ENCODE measurements around the gene GPR26. TPM values are rescaled to one million over a fixed set of nuclear protein-coding genes. Genes with fewer than 3 reads are reported as not detected.

The GPR26 gene
- total RNA-seq, 4 donors from 2014 or later, result not detected

GRCh38 chr10:123637326-123637880, 28.8 kb upstream of the GPR26 start:
- peak; percentile 62 for DNase-seq (ENCODE audit: extremely low spot score)
- H3K36me3 ChIP-seq, result no peaks in the 10 kb centered on the region
- H3K4me3 ChIP-seq, result no peak overlapping the region
- WGBS, result 74% methylated on average over 6 of the region's 6 CpGs
- no peak for TF ChIP-seq EP300 (IDR thresholded peaks at IDR 0.05)
- H3K27ac ChIP-seq (replicated peaks in 1 of 4), result no peak overlapping the region
- no peaks in the 10 kb centered on the region for H3K4me1 ChIP-seq
- no peaks in the 10 kb centered on the region for H3K27me3 ChIP-seq
- no peaks in the 10 kb centered on the region for H3K9me3 ChIP-seq
- intact Hi-C loops (cut with DNase I), result no loop called here

- peak; percentile 85 for DNase-seq (ENCODE audit: extremely low spot score)
- 85% methylated on average over 3 of the region's 3 CpGs for WGBS
- H3K9me3 ChIP-seq, result no peaks in the 10 kb centered on the region
- H3K27me3 ChIP-seq, result peaks cover 0 to 8% (median 0%) of the 10 kb centered on the region in 4 donors
- no peaks in the 10 kb centered on the region for H3K36me3 ChIP-seq
- H3K27ac ChIP-seq (replicated peaks in 1 of 4), result no peak overlapping the region
- TF ChIP-seq POLR2A (IDR thresholded peaks at IDR 0.05; ENCODE audit: low read depth), result no peak
- TF ChIP-seq POLR2AphosphoS5 (IDR thresholded peaks at IDR 0.05), result no peak
- TF ChIP-seq EP300 (IDR thresholded peaks at IDR 0.05), result no peak
- no peak for TF ChIP-seq CTCF (IDR thresholded peaks at IDR 0.05)
- intact Hi-C loops (cut with DNase I), result no loop called here
- no peaks in the 10 kb centered on the region for H3K4me1 ChIP-seq
- no peak overlapping the region for H3K4me3 ChIP-seq
Measured at GRCh38 chr10:123639131-123639530, 27.0 kb upstream of the GPR26 start.

GRCh38 chr10:123640016-123640535, 26.1 kb upstream of the GPR26 start:
- Histone ChIP-seq H3K36me3 (no peaks in the 10 kb centered on the region), H3K27ac (replicated peaks in 1 of 4) (no peak overlapping the region), H3K4me3 (no peak overlapping the region), H3K4me1 (no peaks in the 10 kb centered on the region), H3K27me3 (peaks cover 0 to 17% (median 0%) of the 10 kb centered on the region in 4 donors), H3K9me3 (no peaks in the 10 kb centered on the region)
- 62% methylated on average over 3 of the region's 3 CpGs for WGBS
- peak; percentile 66 for DNase-seq (ENCODE audit: extremely low spot score)
- no peak for TF ChIP-seq CTCF (IDR thresholded peaks at IDR 0.05)
- TF ChIP-seq POLR2AphosphoS5 (IDR thresholded peaks at IDR 0.05), result no peak
- TF ChIP-seq EP300 (IDR thresholded peaks at IDR 0.05), result no peak
- TF ChIP-seq POLR2A (IDR thresholded peaks at IDR 0.05; ENCODE audit: low read depth), result no peak
- intact Hi-C loops (cut with DNase I), result no loop called here

- Histone ChIP-seq H3K4me3 (no peak overlapping the region), H3K4me1 (no peaks in the 10 kb centered on the region), H3K27ac (replicated peaks in 1 of 4) (no peak overlapping the region), H3K36me3 (no peaks in the 10 kb centered on the region), H3K9me3 (no peaks in the 10 kb centered on the region), H3K27me3 (peaks cover 0 to 30% (median 0%) of the 10 kb centered on the region in 4 donors)
- WGBS, result 15% methylated on average over 4 of the region's 4 CpGs
- DNase-seq (ENCODE audit: extremely low spot score), result no peak
- TF ChIP-seq POLR2A (IDR thresholded peaks at IDR 0.05; ENCODE audit: low read depth), result no peak
- no peak for TF ChIP-seq CTCF (IDR thresholded peaks at IDR 0.05)
- TF ChIP-seq EP300 (IDR thresholded peaks at IDR 0.05), result no peak
- no peak for TF ChIP-seq POLR2AphosphoS5 (IDR thresholded peaks at IDR 0.05)
- intact Hi-C loops (cut with DNase I), result no loop called here
Measured at GRCh38 chr10:123642293-123642692, 23.9 kb upstream of the GPR26 start.

- WGBS, result 72% methylated on average over 5 of the region's 8 CpGs
- Histone ChIP-seq H3K4me3 (no peak overlapping the region), H3K27me3 (peaks cover 0 to 30% (median 0%) of the 10 kb centered on the region in 4 donors), H3K36me3 (no peaks in the 10 kb centered on the region), H3K4me1 (no peaks in the 10 kb centered on the region), H3K27ac (replicated peaks in 1 of 4) (no peak overlapping the region), H3K9me3 (no peaks in the 10 kb centered on the region)
- DNase-seq (ENCODE audit: extremely low spot score), result peak; percentile 87
- TF ChIP-seq POLR2AphosphoS5 (IDR thresholded peaks at IDR 0.05), result no peak
- TF ChIP-seq EP300 (IDR thresholded peaks at IDR 0.05), result no peak
- TF ChIP-seq CTCF (IDR thresholded peaks at IDR 0.05), result no peak
- TF ChIP-seq POLR2A (IDR thresholded peaks at IDR 0.05; ENCODE audit: low read depth), result no peak
- intact Hi-C loops (cut with DNase I), result no loop called here
Measured at GRCh38 chr10:123642697-123643096, 23.5 kb upstream of the GPR26 start.
